Non-pigmented ciliary epithelial cell (primary cell): ENCODE results near the gene TMEM233.
A peak's percentile ranks its signal among the peaks of the same experiment; 100 is the strongest.

Source experiments
- DNase-seq: peaks from one replicate; pipeline ENCODE4 v3.0.0-alpha.2; 2010; ENCODE audit warnings: low read depth

The TMEM233 gene

DNA sequence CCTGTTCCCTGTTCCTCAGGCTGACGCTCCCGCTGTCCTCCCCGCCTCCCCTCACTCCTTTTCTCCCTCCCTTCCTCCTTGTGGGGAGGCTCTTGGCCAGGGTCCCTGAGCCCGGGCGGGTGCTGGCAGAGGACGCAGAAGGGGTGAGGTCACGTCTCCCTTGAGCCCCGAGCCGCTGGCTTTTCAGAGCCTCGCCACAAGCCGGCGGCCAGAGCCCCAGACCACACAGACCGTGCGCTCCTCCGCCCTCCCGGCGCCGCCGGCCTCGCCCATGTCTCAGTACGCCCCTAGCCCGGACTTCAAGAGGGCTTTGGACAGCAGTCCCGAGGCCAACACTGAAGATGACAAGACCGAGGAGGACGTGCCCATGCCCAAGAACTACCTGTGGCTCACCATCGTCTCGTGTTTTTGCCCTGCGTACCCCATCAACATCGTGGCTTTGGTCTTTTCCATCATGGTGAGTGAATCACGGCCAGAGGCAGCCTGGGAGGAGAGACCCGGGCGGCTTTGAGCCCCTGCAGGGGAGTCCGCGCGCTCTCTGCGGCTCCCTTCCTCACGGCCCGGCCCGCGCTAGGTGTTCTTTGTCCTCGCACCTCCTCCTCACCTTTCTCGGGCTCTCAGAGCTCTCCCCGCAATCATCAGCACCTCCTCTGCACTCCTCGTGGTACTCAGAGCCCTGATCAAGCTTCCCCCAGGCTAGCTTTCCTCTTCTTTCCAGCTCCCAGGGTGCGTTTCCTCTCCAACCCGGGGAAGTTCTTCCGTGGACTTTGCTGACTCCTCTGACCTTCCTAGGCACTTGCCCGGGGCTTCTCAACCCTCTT lies at the start of gene TMEM233:
Gene TMEM233 (plus strand): TSS at position 197 of the 821 bp plus-strand sequence. CDS start 75 bp downstream, at position 272.
- no peak for DNase-seq

DNA sequence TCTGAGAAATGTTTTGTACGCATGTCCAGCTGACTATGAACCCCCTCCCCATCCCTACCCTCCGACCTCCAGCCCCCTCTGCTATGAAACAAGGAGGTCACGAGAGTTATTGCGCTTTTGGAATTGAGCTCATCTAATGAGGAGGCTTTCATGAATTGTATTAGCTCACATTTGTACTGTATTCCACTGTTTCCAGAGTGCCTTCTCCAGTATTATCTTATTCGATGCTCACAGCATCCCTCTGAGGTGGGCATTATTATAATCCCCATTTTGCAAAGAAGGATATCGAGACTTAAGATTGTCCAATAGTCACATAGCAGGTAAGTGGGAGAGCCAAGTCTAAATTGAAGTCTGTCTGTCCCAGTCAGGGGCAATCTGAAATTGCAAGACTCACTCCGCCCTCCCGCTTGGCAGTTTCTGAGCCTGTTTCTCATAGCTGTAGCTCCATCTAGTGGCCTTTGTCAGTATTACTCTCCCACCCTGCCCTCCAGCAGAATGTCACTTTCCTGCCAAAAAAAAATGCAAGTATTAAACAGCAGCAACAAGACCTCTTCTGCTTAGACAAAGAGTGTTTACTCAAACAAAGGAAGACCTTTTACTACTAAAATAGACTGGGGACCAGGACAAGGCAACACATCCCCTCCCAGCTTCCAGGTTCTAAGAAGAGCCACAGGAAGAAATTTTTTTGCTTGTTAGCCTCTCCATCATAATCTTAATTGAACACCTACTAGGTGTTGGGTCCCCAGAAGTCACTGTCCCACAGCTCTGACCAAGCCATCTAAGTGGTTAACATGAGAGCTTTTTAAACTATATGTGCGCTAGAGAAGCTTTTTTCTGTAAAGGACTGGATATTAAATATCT lies 48.6 kb upstream of the TMEM233 start:
- DNase-seq = peak; percentile 55

DNA sequence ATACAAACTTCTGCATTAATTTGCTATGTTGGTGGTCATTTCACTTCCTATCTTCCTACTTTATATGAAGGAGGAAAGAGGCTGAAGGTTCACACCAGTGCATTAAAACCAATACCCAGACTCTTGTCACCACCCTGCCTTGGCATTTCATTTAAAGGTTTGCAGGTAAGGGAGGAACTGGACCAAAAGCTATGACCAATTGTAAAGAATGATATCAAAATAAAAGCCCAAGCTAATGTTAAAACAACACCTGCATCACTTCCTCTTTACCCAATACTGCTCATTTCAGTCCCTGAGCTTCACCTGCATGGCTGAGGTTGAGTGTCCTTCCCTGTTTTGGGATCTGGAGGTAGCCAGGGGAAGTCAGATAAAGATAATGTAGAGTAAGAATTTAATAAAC lies 47.2 kb upstream of the TMEM233 start:
- no peak for DNase-seq

DNA sequence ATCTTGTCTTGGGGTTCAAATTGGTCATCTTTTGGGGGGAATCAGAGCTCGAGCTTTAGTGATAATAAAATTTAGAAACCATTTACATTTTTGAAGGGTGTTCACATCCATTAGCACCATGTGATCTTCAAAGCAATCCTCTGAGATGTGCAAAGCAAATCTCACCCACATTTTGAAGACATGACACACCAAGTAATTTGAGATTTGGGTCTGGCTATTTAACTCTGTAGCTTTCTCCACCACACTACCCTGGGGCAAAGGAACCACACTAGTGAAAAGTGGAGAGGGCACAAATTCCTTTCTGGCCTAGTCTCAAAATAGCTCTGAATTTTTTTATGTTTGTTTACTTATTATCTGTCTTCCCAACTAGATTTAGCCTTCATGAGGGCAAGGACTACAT lies 46.6 kb upstream of the TMEM233 start:
- no peak for DNase-seq

DNA sequence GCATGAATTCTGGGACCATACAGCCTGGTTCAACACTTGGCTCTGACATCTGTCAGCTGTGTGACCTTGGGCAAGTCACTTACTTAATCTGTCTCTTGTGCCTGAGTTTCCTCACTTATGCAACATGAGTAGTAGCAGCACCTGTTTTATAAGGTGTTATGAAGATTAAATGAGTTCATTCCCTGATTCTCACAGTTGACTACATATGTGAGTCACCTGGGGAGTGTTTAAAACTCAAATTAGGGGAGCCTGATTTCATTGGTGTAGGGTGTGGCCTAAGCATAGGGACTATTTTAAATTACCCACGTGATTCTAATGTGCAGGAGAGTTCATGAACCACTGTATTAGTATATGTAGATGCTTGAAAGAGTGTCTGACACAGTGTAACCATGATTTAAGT lies 36.7 kb upstream of the TMEM233 start:
- DNase-seq = no peak

DNA sequence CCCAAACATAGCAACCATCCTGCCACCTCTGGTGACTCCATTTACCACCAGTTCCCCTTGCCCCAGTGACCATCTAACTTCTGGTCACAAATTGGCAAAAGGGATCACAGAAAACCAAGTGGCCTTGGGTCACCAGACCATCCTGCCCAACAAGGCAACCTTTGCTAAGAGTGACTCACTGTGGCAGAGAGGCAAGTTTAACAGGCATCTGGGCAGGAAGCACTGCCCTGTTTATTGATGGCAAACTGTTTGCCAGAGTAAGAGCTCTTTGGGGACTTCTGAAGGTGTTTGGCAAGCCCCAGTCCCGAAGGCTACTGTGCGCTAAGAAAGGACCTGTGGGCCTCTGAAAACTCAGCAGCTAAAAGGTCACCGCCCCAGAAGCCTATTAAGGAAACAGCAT lies 28.2 kb upstream of the TMEM233 start:
- DNase-seq = no peak

DNA sequence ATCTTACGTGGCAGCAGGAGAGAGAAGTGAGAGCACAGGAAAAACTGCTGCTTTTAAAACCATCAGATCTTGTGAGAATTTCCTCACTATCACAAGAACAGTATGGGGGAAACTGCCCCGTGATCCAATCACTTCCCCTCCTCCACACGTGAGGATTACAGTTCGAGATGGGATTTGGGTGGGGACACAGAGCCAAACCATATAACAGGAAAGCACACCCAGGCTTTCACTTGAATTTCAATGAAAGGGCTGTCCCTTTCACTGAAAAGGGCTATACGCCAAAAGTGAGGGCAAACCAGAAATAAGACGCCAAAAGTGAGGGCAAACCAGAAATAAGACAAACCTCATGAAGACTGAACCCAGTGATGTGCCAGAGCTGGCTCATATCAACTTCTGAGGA lies 22.8 kb upstream of the TMEM233 start:
- DNase-seq = no peak

DNA sequence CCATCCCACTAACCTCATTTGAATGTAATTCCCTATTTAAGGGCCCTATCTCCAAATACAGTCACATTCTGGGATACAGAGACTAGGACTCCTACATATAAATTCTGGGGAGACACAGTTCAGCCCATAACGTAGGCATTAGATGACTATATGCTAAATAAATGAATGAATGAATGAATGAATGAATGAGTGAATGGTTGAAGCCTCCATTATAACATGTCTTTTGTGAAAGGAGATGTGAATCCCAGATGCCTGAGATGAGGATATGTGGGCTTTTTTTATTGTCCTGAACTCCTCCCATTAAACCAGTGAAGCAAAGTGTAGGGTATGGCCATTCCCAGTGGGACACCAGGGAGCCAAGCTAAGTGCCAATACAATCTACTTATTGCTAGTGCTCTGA lies 20.5 kb upstream of the TMEM233 start:
- DNase-seq = no peak

DNA sequence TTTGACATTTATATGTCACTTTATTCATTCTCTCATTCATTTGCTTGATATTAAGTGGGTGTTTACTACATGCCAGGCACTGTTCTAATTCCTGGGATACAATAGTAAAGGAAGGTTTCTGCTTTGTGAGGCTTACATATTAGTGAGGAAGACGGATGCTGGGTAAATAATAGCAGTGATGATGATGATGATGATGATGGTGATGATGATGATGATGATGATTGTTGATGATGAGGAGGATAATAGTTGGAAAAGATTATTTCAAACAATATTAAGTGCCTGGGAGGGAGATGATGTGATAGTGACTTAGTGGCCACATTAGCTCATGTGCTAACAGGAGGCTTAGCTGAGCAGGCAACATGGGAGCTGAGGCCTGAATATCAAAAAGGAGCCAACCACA lies 19.3 kb upstream of the TMEM233 start:
- DNase-seq = no peak

DNA sequence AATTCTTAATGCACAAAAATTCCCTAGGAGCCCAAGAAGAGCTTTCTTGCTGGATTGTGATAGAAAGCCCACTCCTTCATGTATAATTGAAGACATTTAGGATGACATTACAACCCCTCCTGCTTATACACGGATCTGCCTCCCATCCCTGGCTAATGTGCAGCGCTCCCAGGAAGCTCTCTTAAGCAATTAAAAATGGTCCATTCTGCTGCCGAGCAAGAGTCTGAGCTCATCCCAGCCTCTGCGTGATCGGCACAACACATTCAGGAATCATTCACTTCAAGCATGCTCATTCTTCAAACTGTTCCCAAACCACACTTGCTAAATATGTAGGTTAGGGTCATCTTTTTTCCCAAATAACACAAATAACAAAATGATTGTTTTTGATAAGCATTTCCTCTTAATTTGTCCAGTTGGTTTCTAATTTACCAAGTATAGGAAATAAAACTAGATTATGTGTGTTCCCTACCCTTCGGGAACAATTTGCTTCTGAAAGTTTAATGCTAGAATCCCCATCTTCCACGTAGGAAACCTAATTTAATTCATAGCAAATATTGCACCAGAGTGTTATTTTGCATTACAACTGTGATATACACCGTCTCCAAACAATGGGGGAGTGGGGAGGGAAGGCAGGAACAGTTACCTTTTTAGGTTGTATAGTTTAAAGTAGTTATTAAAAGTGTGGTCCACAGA lies 17.3 kb upstream of the TMEM233 start:
- no peak for DNase-seq

DNA sequence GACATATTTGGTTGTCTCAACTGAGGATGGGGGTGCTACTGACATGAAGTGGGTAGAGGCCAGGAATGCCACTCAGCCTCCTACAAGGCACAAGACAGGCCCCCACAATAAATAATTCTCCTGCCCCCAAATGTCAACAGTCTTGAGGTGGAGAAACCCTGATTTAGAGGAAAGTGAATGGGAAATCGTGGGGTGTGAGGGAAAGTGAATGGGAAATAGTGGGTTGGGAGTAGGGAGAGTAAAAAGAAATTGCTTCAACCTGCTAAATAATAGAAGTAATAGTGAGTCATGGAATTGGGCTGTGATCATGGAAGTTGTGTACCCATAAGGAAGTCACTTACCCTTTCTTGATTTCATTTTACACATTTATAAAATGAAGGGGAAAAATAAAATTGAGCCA lies 16.7 kb upstream of the TMEM233 start:
- no peak for DNase-seq

DNA sequence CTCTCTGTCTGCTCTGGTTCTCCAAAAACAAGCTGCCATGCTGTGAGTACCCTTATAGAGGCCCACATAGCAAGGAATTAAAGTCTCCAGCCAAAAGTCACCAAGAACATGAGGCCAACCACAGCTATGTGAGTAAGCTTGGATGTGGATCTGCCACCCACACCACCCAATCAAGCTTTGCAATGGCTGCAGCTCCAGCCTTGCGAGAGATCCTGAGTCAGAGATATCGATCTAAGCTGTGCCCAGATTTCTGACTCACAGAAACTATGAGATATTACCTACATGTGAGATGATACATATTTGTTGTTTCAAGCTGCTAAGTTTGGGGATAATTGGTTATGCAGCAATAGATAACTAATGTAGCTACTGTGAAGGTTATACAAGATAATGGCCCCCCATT lies 15.5 kb upstream of the TMEM233 start:
- DNase-seq = no peak

DNA sequence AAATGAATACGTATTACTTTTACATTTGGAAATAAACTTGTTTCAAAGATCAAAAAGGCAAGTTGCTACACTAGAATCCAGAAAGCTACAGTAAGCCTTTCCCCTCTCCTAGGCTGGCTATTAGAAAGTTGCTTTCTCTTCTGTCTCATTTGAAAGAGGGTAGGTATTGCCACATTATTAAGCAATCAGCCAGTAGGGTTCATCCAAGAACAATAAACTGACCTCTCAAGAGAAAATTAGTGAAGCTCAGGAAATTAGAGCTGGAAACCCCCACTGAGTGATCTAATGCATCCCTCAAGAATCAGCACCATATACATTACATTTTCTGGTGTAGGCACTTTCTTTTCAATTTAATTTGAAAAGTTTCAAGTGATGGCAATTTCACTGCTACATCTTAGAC lies 4.5 kb upstream of the TMEM233 start:
- DNase-seq = no peak

DNA sequence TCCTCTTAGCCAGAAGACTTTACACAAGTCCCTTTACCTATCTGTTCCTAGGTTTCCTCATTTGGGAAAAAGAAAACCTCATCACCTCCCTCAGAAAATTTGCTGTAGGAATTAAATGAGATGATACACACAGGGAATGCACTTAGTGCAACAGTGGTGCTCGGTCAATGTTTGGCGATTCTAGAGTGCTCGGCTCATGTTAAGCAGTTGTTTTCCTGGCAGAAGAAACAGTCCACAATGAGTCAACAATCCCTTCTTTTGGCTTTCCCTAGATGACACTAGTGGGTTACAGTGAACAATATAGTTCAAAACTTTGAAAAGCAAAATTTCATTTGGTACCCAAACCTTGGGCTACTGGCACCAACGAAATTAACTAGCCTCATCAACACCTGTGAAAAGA lies 3.9 kb upstream of the TMEM233 start:
- no peak for DNase-seq

DNA sequence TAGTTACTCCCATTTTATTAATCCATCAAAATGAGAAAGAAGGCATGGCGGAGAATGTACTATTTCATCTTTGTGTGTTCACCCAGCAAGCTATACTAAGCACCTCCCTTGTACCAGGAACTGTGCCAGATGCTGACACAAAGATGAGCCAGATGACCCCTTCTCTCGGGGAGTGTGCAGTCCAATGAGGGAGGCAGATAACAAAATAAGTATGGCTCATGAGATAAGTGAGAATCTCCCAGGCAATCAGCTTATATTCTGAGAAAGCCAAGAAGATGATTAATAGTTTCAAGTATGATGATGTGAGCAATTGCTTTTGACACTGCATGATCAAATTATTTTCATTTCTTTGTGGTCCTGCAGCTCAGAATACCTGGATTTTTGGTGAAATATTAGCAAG lies 1.3 kb upstream of the TMEM233 start:
- DNase-seq = no peak

DNA sequence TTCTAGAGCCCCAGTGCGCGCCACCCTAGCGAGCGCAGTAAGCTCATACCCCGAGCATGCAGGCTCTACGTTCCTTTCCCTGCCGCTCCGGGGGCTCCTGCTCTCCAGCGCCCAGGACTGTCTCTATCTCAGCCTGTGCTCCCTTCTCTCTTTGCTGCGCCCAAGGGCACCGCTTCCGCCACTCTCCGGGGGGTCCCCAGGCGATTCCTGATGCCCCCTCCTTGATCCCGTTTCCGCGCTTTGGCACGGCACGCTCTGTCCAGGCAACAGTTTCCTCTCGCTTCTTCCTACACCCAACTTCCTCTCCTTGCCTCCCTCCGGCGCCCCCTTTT lies 791 bp downstream of the TMEM233 start:
- DNase-seq = no peak

DNA sequence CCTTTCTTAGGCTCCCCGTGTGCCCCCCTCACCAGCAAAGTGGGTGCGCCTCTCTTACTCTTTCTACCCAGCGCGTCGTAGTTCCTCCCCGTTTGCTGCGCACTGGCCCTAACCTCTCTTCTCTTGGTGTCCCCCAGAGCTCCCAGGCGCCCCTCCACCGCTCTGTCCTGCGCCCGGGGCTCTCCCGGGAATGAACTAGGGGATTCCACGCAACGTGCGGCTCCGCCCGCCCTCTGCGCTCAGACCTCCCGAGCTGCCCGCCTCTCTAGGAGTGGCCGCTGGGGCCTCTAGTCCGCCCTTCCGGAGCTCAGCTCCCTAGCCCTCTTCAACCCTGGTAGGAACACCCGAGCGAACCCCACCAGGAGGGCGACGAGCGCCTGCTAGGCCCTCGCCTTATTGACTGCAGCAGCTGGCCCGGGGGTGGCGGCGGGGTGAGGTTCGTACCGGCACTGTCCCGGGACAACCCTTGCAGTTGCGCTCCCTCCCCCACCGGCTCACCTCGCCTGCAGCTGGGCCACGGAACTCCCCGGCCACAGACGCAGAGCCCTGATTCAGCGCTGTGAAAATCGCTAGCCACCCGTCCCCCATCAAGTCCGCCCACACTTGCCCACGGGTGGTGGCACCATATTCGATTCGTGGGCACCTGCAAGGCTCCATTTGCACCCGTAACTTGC lies 1.3 kb downstream of the TMEM233 start:
- no peak for DNase-seq

DNA sequence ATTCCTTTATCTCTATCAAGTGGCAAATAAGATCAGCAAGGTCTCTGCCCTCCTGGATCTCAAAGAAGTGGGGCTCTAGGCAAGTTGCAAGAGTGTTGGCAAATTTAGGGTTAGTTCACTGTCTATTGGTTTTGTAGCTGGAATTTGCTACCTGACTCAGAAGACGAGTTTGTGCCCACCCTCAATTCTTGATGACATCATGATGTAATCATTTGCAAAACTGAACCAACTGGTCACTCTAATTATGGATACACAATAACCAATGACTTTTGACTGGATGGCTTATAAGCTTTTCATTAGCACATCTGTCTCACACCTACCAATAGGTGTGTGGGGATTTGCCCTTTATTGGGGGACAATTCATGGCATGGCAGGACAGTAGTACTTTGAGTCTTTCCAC lies 4.6 kb downstream of the TMEM233 start:
- no peak for DNase-seq

DNA sequence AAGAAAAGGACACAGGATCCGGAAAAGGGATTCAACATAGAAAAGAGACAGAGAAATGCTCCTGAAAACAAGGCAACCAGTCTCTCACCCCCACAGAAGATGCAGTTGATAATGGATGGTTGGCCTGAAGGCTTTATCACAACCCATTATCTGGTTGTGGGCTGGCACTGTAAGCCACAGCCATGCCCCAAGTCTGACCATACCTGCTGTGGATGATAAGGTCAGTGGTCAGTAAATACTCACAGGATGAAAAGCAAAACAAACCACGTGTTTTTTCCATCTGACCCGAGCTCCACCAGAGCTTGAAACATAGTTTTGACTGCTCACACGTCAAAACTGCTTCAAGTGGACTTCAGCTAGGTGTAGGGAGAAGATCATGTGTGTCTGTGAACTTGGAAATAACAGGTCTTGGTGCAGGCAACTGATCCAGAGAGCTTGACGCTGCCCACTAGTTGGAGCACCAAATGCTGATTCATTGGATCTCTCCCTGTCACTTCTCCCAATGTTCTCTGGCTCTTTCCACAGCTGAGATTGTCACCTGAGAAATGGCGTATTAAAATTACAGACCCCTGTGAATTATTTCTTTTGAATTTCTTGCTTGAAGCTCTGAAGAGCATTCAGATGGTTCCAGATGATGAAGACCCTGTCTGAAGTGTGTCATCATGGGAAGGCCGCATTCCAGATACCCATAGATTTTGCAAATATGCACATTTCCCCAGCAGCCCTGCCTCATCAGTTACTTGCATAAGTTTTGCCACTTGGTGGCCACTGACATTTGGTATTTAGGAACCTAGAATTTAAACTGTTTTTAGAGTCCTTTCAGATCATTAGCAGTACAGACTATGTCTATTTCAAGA lies 8.5 kb downstream of the TMEM233 start:
- DNase-seq = no peak

DNA sequence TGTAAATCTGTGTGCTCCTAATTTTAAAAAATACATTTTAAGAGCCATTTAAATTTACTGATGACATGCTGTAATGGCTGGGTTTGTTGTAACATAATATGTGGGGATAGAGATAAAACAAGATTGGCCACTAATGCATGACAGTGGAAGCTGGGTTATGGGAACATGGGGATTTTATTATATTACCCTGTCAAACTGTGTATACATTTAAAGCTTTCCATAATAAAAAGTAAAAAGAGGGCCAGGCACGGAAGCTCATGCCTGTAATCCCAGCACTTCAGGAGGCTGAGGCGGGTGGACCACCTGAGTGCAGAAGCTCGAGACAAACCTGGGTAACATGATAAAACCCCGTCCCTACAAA lies 9.1 kb downstream of the TMEM233 start:
- DNase-seq = no peak

DNA sequence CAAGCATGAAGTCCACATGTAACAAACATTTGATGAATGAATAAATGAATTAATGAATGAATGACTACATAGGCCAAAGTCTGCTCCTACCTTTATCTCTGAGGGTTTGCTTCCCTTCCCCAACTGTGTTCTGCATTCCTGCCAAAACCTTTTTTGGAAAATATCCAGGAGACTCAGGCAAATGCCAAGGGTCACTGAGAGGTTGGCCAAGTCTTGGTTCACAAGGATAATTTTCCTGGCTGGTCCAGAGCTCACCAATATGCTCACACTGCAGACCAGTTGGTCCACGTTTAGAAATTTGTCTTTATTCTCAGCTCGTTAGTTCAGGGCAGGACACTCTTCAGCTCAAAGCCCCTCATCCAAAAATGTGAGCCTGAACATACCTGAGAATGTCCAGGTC lies 10.2 kb downstream of the TMEM233 start:
- DNase-seq = no peak

DNA sequence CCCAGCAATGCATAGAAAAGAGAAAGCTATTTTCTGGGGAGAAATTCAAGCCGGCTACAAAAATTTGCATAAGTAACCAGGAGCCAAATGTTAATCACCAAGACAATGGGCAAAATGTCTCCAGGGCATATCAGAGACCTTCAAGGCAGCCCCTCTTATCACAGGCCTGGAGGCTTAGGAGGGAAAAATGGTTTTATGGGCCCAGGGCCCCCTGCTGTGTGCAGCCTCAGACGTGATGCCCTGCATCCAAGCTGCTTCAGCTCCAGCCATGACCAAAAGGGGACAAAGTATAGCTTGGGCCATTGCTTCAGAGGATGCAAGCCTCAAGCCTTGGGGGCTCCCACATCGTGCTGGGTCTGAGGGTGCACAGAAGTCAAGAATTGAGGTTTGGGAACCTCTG lies 15.8 kb downstream of the TMEM233 start:
- DNase-seq = no peak
